Myometrial cell (primary cell): ENCODE data around the gene MRPS23. TPM values are rescaled to one million over a fixed set of nuclear protein-coding genes. Genes with fewer than 3 reads are reported as not detected.

Source experiments
- total RNA-seq: library from RNA; depleted of rRNA; stranded (reverse); fragments of >200 nt; gene quantifications from 2 replicates; pipeline ENCODE4 v1.2.3, GENCODE V29; 2015

Gene MRPS23
- 40.1 and 45.5 TPM in 2 replicates for total RNA-seq

GRCh38 chr17:57849874-57850754 lies at the start of gene MRPS23:
MRPS23 (minus strand) TSS chr17:57850044; CDS start chr17:57850010, 34 bp downstream.

Other genes with a start within 250 kb of the MRPS23 start
- not detected in 2 replicates for gene CCDC182, start 104.7 kb downstream of the MRPS23 start, total RNA-seq
- 8.6 and 10.5 TPM in 2 replicates for gene CUEDC1, start 105.4 kb upstream of the MRPS23 start, total RNA-seq
- gene VEZF1, start 138.2 kb upstream of the MRPS23 start, total RNA-seq = 25.1 and 43.1 TPM in 2 replicates
- 161 and 194 TPM in 2 replicates for gene SRSF1, start 157.2 kb upstream of the MRPS23 start, total RNA-seq
- 10.1 and 11.8 TPM in 2 replicates for gene DYNLL2, start 233.4 kb upstream of the MRPS23 start, total RNA-seq